Umbilical cord (tissue), 2 donors: ENCODE measurements around the gene VPS13D. TPM values are rescaled to one million over a fixed set of nuclear protein-coding genes. Genes with fewer than 3 reads are reported as not detected.

ENCODE experiments used
- DNase-seq: peaks from one replicate; pipeline ENCODE4 v3.0.0-alpha.2; 2015; ENCODE audit warnings: low spot score
- total RNA-seq: library from RNA; depleted of rRNA; stranded (reverse); fragments of >200 nt; gene quantifications from one replicate; pipeline ENCODE4 v1.2.3, GENCODE V29; 2014; ENCODE audit warnings: low replicate concordance; ENCODE audit not compliant: insufficient read depth

Gene VPS13D
- total RNA-seq, 1 donor from 2014 or later = 31.3 TPM

GRCh38 chr1:12402159-12402673, 172.4 kb downstream of the VPS13D start:
- DNase-seq = peak; percentile 90

GRCh38 chr1:12402842-12403241, 173.0 kb downstream of the VPS13D start:
- no peak for DNase-seq

GRCh38 chr1:12404918-12405317, 175.1 kb downstream of the VPS13D start:
- DNase-seq = no peak

- DNase-seq = peak; percentile 64
Observed at GRCh38 chr1:12405325-12406210, 175.7 kb downstream of the VPS13D start.

- no peak for DNase-seq
Observed at GRCh38 chr1:12406211-12407021, 176.6 kb downstream of the VPS13D start.

- peak; percentile 41 for DNase-seq
Observed at GRCh38 chr1:12407050-12407961, 177.5 kb downstream of the VPS13D start.

GRCh38 chr1:12407962-12408454, 178.2 kb downstream of the VPS13D start:
- DNase-seq = no peak

- no peak for DNase-seq
Observed at GRCh38 chr1:12408662-12409061, 178.8 kb downstream of the VPS13D start.

GRCh38 chr1:12409681-12410080, 179.9 kb downstream of the VPS13D start:
- no peak for DNase-seq

GRCh38 chr1:12410351-12410750, 180.5 kb downstream of the VPS13D start:
- DNase-seq = no peak

- no peak for DNase-seq
Observed at GRCh38 chr1:12411098-12411497, 181.3 kb downstream of the VPS13D start.

- no peak for DNase-seq
Observed at GRCh38 chr1:12411747-12412146, 181.9 kb downstream of the VPS13D start.

- no peak for DNase-seq
Observed at GRCh38 chr1:12412439-12412838, 182.6 kb downstream of the VPS13D start.

- DNase-seq = no peak
Observed at GRCh38 chr1:12413664-12414410, 184.0 kb downstream of the VPS13D start.

GRCh38 chr1:12414444-12415018, 184.7 kb downstream of the VPS13D start:
- no peak for DNase-seq

GRCh38 chr1:12415038-12415466, 185.2 kb downstream of the VPS13D start:
- DNase-seq = no peak

GRCh38 chr1:12416101-12416500, 186.3 kb downstream of the VPS13D start:
- no peak for DNase-seq

GRCh38 chr1:12416744-12417143, 186.9 kb downstream of the VPS13D start:
- DNase-seq = no peak

- DNase-seq = no peak
Observed at GRCh38 chr1:12417389-12417788, 187.6 kb downstream of the VPS13D start.

- no peak for DNase-seq
Observed at GRCh38 chr1:12420171-12420570, 190.3 kb downstream of the VPS13D start.
